Astrocyte of the cerebellum (primary cell): Measurements from ENCODE around the gene CLECL1.

Source experiments
- DNase-seq: peaks from one replicate; pipeline ENCODE4 v3.0.0-alpha.2; 2011; ENCODE audit warnings: low read depth
- H3K4me3 ChIP-seq: 2 replicates; pipeline ENCODE4 v1.5.1; 2011; ENCODE audit warnings: mild to moderate bottlenecking, low read depth, low read length, moderate library complexity
- CTCF ChIP-seq: IDR thresholded peaks from 2 replicates; pipeline ENCODE4 v1.5.1; 2012; ENCODE audit warnings: low read length, low read depth, moderate library complexity, mild to moderate bottlenecking; ENCODE audit errors: missing control alignments
- in situ Hi-C: cut with HindIII; loops from 2 replicates; pipeline ENCODE4 v1.10.0; 2017; ENCODE audit warnings: low sequenced_read_pairs

CLECL1 gene

GRCh38 chr12:9702255-9702654 lies 30.6 kb downstream of the CLECL1 start:
- in situ Hi-C loops: no loop called here
- TF ChIP-seq CTCF: no peak
- DNase-seq: no peak
- no peak overlapping the region for H3K4me3 ChIP-seq

GRCh38 chr12:9701380-9702154 lies 31.3 kb downstream of the CLECL1 start:
- TF ChIP-seq CTCF: no peak
- DNase-seq: no peak
- in situ Hi-C loops: no loop called here
- no peak overlapping the region for H3K4me3 ChIP-seq

GRCh38 chr12:9700606-9700956 lies 32.3 kb downstream of the CLECL1 start:
- in situ Hi-C loops: no loop called here
- H3K4me3 ChIP-seq: no peak overlapping the region
- DNase-seq: no peak
- no peak for TF ChIP-seq CTCF

GRCh38 chr12:9699898-9700605 lies 32.8 kb downstream of the CLECL1 start:
- DNase-seq: no peak
- H3K4me3 ChIP-seq: no peak overlapping the region
- in situ Hi-C loops: loop anchor here (5.0 kb wide), 1 partner anchor 63 kb away; no protein-coding TSS in a partner anchor
- no peak for TF ChIP-seq CTCF

GRCh38 chr12:9699269-9699897 lies 33.5 kb downstream of the CLECL1 start:
- DNase-seq: no peak
- in situ Hi-C loops: loop anchor here (5.0 kb wide), 1 partner anchor 62 kb away; no protein-coding TSS in a partner anchor
- no peak for TF ChIP-seq CTCF
- no peak overlapping the region for H3K4me3 ChIP-seq

- in situ Hi-C loops: loop anchor here (5.0 kb wide), 1 partner anchor 61 kb away; no protein-coding TSS in a partner anchor
- TF ChIP-seq CTCF: no peak
- no peak overlapping the region for H3K4me3 ChIP-seq
- DNase-seq: no peak
Measured at GRCh38 chr12:9698681-9699080, 34.2 kb downstream of the CLECL1 start.
